Esophagus squamous epithelium (tissue), 4 donors: ENCODE data around the gene CSAG3.

Source experiments
- CTCF ChIP-seq, 6 experiments: fragments of 450-650 bp in 4 of 6; fragments of 200-600 bp in 2 of 6; sonication (generic) in 2 of 6; IDR thresholded peaks; one replicate each; pipeline ENCODE4 v1.5.1; 2016 to 2019; ENCODE audit warnings: antibody characterized with exemption in 6 of 6, mild to moderate bottlenecking in 4 of 6, moderate library complexity in 4 of 6
- POLR2A ChIP-seq, 4 donors: fragments of 450-650 bp; IDR thresholded peaks; one replicate each; pipeline ENCODE4 v1.6.1; 2017; ENCODE audit warnings: antibody characterized with exemption in 4 of 4, mild to moderate bottlenecking in 4 of 4, moderate library complexity in 3 of 4

GRCh38 chrX:152735860-152736511 lies 23.0 kb upstream of the CSAG3 start:
- TF ChIP-seq CTCF (IDR thresholded peaks at IDR 0.05) (no peak), POLR2A (IDR thresholded peaks at IDR 0.05) (no peak)
